ENCODE measurements around the gene TP73.

TP73 gene

GRCh38 chr1:3676581-3677470, 24.5 kb downstream of the TP73 start:
- DNase-seq (ENCODE audit: low read depth): no peak
- no peak overlapping the region for H3K4me3 ChIP-seq (ENCODE audit: low read depth, low read length)
- TF ChIP-seq CTCF (IDR thresholded peaks at IDR 0.05; ENCODE audit: low read depth, low read length, missing control alignments): no peak
- in situ Hi-C loops (cut with HindIII; ENCODE audit: low sequenced_read_pairs): no loop called here

- in situ Hi-C loops (cut with HindIII; ENCODE audit: low sequenced_read_pairs): no loop called here
- TF ChIP-seq CTCF (IDR thresholded peaks at IDR 0.05; ENCODE audit: low read depth, low read length, missing control alignments): no peak
These were observed 25.2 kb downstream of the TP73 start for GRCh38 chr1:3677484-3677883.

GRCh38 chr1:3678361-3679097, 26.2 kb downstream of the TP73 start:
- H3K4me3 ChIP-seq (ENCODE audit: low read depth, low read length): no peak overlapping the region
- in situ Hi-C loops (cut with HindIII; ENCODE audit: low sequenced_read_pairs): no loop called here
- TF ChIP-seq CTCF (IDR thresholded peaks at IDR 0.05; ENCODE audit: low read depth, low read length, missing control alignments): no peak
- DNase-seq (ENCODE audit: low read depth): no peak

More at GRCh38 chr1:3677484-3677883, 25.2 kb downstream of the TP73 start:
- no peak overlapping the region for H3K4me3 ChIP-seq (ENCODE audit: low read depth, low read length)
- DNase-seq (ENCODE audit: low read depth): no peak

- TF ChIP-seq CTCF (IDR thresholded peaks at IDR 0.05; ENCODE audit: low read depth, low read length, missing control alignments): no peak
- H3K4me3 ChIP-seq (ENCODE audit: low read depth, low read length): no peak overlapping the region
- DNase-seq (ENCODE audit: low read depth): no peak
- in situ Hi-C loops (cut with HindIII; ENCODE audit: low sequenced_read_pairs): no loop called here
These were observed 26.8 kb downstream of the TP73 start for GRCh38 chr1:3679098-3679555.

- no peak overlapping the region for H3K4me3 ChIP-seq (ENCODE audit: low read depth, low read length)
- DNase-seq (ENCODE audit: low read depth): no peak
- TF ChIP-seq CTCF (IDR thresholded peaks at IDR 0.05; ENCODE audit: low read depth, low read length, missing control alignments): no peak
- in situ Hi-C loops (cut with HindIII; ENCODE audit: low sequenced_read_pairs): no loop called here
These were observed 27.6 kb downstream of the TP73 start for GRCh38 chr1:3679799-3680453.

- DNase-seq (ENCODE audit: low read depth): no peak
- no peak for TF ChIP-seq CTCF (IDR thresholded peaks at IDR 0.05; ENCODE audit: low read depth, low read length, missing control alignments)
- no peak overlapping the region for H3K4me3 ChIP-seq (ENCODE audit: low read depth, low read length)
- in situ Hi-C loops (cut with HindIII; ENCODE audit: low sequenced_read_pairs): no loop called here
These were observed 28.3 kb downstream of the TP73 start for GRCh38 chr1:3680488-3681230.
